ENCODE results near the gene NUBPL.
"Not testable (repeated sequence)": the region's sequence is repeated elsewhere in the genome, so short reads cannot be mapped to it uniquely, and the experiment has no call there.

DNA sequence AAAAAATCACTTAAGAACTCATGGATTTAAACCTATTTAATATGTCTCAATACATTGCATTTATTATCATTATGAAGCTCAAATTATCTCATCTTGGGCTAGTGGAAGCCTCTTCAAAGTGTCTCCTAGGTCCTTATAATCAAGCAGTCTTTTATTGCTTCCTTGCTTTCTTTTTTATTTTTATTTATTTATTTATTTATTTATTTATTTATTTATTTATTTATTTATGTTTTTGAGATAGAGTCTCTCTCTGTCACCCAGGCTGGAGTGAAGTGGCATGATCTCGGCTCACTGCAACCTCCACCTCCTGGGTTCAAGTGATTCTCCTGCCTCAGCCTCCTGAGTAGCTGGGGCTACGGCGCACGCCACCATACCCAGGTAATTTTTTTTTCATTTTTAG is 329.0 kb downstream of the NUBPL start:
- not testable (repeated sequence) for TF ChIP-seq MYC (IDR thresholded peaks at IDR 0.05; ENCODE audit: borderline replicate concordance, low read length); CHD4 (IDR thresholded peaks at IDR 0.05; ENCODE audit: borderline replicate concordance); POLR2AphosphoS2 (conservative IDR thresholded peaks at IDR 0.05; ENCODE audit: low read length); ZSCAN20 (CRISPR knock-in tag; IDR thresholded peaks at IDR 0.05); RCOR1 (IDR thresholded peaks at IDR 0.05; ENCODE audit: low read depth, low read length); NR3C1 (IDR thresholded peaks at IDR 0.05); JUN (IDR thresholded peaks at IDR 0.05); ESRRA (IDR thresholded peaks at IDR 0.05; ENCODE audit: borderline replicate concordance, low read length); CHD2 (IDR thresholded peaks at IDR 0.05; ENCODE audit: low read length, partially characterized antibody); SMC3 (IDR thresholded peaks at IDR 0.05); RNF2 (IDR thresholded peaks at IDR 0.05; ENCODE audit: borderline replicate concordance, low read depth); RAD21 (conservative IDR thresholded peaks at IDR 0.05 in 1 of 2, IDR thresholded peaks at IDR 0.05 in 1 of 2); HOXA7 (CRISPR knock-in tag; IDR thresholded peaks at IDR 0.05)
- TF ChIP-seq, protein P1, sequence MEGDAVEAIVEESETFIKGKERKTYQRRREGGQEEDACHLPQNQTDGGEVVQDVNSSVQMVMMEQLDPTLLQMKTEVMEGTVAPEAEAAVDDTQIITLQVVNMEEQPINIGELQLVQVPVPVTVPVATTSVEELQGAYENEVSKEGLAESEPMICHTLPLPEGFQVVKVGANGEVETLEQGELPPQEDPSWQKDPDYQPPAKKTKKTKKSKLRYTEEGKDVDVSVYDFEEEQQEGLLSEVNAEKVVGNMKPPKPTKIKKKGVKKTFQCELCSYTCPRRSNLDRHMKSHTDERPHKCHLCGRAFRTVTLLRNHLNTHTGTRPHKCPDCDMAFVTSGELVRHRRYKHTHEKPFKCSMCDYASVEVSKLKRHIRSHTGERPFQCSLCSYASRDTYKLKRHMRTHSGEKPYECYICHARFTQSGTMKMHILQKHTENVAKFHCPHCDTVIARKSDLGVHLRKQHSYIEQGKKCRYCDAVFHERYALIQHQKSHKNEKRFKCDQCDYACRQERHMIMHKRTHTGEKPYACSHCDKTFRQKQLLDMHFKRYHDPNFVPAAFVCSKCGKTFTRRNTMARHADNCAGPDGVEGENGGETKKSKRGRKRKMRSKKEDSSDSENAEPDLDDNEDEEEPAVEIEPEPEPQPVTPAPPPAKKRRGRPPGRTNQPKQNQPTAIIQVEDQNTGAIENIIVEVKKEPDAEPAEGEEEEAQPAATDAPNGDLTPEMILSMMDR (IDR thresholded peaks at IDR 0.05) = not testable (repeated sequence)

Data from A549 (cell line).